H54 (cell line): ENCODE data around the gene RNF223.

ENCODE experiments used
- DNase-seq: peaks from one replicate; pipeline ENCODE4 v3.0.0; 2011; ENCODE audit warnings: low spot score, mixed read lengths; ENCODE audit not compliant: insufficient read length
- FAIRE-seq: peaks from 3 replicates; lab custom pipeline; 2011; peaks lifted over from hg19 to GRCh38; lab: Jason Lieb, UNC
- POLR2A ChIP-seq: IDR thresholded peaks from 2 replicates; pipeline ENCODE4 v1.6.1; 2011; ENCODE audit warnings: low read depth, mild to moderate bottlenecking, low read length

RNF223 gene

DNA sequence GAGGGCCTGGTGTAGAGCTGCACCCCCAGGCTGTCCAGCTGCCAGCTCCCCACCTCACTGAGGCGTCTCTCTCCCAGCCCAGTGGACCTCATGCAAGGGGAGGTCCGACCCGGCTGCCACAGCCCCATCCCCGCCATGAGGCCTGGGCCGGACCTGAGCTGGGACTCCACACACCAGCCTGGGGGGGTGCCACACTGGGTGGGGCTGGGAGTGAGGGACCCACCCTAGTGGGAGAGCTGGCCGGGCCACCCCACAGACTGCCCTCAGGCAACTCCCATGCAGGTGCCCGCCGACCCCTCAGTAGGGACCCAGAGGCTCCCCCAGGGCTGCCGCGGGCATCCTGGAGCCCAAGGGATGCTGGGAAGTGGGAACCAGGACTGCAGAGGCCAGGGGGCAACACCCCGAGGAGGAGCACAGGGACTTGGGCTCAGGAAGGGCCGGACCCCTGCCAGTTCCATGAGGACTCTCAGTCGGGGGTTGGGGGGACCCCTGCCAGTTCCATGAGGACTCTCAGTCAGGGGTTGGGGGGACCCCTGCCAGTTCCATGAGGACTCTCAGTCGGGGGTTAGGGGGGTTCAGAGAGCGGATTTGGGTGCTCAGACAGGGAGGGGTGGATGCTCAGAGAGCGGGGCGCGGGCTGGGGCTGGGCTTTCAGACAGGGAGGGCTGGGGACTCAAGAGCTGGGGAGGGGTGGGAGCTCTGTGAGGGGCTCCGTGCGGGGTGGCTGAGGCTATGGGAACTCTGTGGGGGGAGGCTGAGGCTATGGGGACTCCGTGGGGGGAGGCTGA, 1.2 kb upstream of the RNF223 start:
- TF ChIP-seq POLR2A: no peak
- FAIRE-seq: no peak
- DNase-seq: no peak

DNA sequence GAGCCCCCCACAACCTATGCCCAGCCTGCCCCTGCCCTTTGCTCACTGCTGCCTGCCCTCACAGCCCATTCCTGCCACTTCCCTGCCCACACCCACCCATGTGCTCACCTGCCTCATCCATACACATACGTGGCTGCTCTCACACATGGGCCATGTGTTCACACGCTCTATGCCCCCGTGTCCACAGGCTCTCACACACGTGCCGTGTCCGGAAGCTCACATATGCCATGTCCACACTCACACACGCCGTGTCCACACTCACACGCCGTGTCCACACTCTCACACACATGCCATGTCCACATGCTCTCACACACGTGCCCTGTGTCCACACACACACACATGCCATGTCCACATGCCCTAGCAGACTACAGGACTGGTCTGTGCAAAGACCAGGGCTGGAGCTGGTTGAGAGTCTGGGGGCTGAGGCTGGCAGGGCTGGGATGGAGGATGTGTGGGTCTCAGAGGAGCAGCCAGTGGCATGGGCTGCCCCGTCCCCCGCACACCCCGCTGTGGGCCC, 583 bp upstream of the RNF223 start:
- DNase-seq (no peak), FAIRE-seq (no peak)
- no peak for TF ChIP-seq POLR2A

DNA sequence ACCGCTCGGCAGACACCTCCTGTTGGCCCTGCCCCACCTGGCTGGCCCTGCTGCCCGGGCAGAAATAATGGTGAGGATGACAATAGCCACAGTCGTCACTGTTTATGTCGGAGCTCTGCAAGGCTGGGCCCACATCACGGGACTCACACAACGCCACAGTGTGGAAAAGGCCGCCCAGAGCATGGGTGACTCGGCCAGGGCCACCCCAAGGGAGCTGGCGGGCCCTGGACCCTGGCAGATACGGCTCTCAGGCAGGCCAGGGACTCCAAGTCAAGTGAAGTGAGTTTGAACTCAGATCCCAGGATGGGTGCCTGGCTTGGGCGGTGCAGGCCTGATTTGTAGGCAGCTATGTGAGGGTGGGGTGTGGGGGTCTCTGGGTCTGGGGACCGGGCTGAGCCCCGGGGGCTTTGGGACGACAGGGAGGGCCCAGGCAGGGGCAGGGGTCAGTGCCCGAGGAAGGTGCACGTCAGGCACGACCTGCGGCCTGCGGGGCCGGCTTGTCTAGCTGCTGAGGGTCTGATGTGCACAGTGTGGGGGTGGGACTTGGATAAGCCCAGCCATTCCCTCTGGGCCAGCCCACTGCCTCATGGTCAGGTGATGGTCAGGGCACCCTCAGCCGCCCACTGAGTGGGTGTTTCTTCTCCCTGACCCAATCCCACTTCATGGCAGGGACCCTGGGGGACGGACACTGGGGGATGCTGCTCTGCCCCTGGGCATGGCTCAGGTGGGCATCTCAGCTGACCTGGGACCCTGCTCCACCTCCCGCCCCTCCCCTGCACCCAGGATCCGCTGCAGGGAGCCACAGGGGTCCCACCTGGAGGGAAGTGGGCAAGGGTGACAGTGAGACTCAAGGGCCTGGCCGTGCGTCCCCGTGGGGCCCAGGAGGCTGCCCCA, 1.0 kb downstream of the RNF223 start:
- TF ChIP-seq POLR2A: no peak
- DNase-seq (no peak), FAIRE-seq (no peak)

DNA sequence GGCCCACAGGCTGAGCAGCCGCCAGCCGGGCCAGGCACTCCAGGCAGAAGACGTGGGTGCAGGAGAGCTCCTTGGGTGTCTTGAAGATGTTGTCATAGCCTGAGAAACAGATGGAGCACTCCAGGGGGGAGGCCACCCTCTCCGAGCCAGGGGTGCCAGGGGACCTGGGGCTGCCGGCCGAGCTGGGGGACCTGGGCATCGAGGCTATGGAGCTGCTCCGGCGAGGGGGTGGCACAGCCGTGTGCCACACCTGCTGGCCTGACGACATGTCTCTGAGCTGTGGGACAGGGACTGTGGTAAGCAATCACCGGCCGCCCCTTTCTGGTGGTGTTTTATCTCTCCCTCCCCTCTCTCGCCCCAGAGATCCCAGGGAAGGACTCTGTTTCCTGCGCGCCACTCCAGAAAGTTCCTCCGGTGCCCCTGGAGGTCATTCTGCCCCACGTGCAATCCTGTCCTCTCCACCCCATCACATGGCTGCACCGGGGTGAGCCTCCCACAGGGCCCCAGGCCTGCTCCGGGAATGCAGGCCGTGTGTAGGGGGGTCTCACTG, 1.7 kb downstream of the RNF223 start:
- TF ChIP-seq POLR2A: no peak
- DNase-seq: no peak
- no peak for FAIRE-seq

DNA sequence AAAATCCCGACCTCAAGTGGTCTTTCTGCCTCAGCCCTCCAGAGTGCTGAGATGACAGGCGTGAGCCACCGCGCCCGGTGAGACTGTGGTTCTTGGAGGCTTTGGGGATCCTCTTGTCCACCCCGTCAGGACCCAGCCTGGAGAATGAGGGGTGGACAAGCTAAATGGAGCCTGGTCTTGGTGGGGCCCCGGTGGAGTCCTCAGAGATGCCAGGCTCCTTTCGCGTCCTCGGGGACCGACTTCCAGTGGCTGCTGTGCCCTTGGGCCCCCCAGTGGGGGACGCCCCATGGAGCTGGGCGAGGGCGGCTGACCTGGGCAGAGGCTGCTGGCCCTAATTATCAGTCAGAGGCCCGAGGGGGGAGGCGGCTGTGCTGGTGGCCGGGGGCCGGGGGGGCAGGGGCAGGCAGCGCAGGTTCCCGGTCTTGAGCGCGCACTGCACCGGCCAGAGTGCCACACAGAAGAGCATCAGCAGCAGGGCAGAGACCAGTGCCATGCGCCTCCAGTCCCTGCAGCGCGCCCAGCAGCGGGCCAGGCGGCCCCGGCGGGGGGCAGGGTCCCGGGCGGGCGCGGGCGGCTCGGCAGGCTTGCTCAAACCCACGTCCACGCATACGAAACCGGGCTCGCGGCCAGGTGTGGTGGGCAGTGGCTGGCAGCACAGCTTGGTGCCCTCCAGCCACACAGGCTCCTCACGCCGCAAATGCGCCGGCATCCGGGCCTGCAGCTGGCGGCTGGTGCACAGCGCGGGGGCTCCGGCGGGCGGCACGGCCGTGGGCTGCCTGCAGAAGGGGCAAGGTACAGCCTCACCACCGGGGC, 2.4 kb downstream of the RNF223 start:
- FAIRE-seq (no peak), DNase-seq (no peak)
- no peak for TF ChIP-seq POLR2A

DNA sequence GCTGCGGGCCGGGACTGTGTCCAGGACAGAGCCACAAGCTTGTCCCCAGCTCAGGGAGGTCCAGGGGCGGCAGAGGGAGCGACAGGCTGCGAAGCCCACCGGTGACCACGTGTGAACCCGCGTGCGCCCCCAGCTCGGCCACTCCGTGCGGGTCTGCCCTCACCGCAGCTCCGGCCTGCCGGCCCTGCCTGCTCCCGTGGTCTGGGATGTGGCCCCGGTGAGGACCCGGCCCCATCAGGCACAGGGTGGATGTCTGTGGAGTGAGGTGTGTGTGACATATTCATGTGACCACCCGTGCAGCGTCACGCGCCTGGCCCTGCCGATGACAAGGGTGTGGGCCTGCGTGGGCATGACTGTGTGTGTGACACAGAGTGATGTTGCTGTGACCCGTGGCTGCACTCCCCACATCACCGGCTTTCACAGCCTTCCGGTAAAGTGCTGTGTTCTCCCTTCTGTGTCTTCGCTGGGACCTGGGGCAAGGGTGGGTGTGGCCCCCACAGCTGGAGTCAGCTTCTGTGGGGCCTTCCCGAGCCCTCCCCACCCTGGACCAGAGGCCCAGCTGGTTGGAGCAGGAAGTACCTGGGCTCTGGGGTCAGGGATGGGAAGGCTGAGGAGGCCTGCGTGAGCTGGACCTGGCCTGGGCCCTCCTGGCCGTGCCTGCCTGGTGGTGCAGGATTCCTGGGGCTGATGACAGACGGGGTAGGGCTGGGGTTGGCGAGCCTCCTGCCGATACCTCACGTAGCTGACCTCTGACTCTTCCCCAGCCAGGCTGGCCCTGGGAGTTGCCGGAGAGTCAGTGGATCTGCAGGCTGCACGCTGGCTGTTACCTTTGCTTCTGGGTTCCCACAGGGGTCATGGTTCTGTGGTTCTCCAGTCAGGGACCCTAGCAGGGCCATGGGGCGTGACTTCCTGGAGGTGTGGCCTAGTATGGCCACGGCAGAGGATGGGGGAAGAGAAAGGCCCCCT, 4.1 kb downstream of the RNF223 start:
- DNase-seq: no peak
- no peak for TF ChIP-seq POLR2A
- FAIRE-seq: no peak

DNA sequence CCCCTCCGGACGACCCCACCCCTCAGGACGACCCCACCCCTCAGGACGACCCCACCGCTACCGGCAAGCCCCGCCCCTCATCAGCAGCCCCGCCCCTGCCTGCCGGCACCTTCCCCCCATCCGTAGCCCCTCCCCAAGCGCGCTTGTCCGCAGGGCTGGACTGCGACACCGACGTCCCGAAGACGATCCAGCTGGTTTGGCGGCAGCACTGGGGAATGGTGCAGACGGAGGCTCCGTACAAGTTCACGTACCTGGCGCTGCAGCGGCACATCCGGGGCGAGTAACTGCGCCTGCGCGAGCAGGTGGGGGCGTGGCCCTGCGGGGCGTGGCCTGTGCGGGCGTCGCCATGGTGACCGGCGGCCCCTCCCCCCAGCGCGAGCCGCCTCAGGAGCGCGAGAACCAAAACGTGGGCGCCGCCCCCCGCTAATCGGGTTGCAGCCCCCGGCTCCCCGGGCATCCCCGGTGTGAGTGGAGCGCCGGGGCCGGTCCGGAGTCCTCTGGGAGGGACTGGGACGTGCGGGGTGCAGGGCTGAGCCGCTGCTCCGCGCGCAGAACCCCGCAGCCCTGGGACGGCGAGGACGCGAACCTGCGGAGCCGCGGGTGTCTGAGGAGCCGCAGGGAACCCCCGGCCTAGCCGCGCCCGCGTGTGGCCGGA, 4.9 kb downstream of the RNF223 start:
- DNase-seq (no peak), FAIRE-seq (no peak)
- TF ChIP-seq POLR2A: no peak

DNA sequence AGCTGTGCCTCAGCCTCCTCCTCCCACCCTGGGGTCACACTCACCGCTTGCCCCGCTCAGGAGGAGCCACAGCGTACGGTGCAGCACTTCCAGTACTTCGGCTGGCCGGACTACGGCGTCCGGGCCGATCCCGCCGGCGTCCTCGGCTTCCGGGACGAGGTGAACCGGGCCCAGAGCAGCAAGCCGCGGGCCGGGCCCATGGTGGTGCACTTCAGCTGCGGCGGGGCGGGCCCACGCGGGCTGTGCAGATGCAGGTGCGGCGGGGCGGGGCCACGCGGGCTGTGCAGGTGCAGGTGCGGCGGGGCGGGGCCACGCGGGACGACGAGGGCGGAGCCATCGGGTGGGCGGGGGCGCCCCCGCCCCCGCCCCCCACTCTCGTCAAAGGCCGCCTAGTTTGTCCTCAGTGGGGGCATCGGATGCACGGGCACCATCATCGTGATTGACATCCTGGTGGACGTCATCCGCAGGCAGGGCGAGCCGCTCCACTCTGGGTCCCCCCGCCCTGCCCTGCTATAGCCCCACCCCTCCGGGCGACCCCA, 5.5 kb downstream of the RNF223 start:
- TF ChIP-seq POLR2A: no peak

DNA sequence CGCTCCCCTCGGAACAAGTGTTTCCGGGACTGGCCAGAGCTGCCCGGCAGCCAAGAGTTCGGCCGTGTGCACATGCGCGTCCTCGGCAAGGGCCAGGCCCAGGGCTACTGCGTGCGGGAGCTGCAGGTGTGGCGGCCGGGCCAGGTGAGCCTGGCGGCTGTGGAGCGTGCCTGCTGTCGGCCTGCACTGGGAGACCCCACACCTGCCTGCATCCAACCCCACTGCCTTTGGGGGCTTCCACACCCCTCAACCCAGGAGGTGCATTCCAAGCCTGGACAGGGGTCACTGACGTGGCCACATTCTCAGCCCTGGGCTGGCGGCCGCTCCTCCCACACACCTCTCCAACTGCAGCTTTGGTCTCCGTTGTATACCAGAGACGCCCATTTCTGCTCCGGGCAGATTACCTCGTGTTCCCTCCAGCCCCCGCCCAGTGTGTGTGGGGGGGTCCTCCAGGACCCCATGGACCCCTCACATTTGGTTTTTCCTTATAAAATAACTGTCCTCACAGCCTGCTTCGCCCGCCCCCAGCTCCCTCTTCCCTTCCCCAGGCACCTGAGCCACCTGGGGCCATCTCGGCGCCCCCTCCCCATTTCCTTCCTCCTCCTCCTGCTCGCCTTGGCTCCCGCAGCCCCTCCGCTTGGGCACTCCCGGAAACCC, 6.1 kb downstream of the RNF223 start:
- no peak for FAIRE-seq
- no peak for DNase-seq
- TF ChIP-seq POLR2A: no peak

More for the DNA sequence above, 5.5 kb downstream of the RNF223 start:
- FAIRE-seq (no peak), DNase-seq (no peak)

DNA sequence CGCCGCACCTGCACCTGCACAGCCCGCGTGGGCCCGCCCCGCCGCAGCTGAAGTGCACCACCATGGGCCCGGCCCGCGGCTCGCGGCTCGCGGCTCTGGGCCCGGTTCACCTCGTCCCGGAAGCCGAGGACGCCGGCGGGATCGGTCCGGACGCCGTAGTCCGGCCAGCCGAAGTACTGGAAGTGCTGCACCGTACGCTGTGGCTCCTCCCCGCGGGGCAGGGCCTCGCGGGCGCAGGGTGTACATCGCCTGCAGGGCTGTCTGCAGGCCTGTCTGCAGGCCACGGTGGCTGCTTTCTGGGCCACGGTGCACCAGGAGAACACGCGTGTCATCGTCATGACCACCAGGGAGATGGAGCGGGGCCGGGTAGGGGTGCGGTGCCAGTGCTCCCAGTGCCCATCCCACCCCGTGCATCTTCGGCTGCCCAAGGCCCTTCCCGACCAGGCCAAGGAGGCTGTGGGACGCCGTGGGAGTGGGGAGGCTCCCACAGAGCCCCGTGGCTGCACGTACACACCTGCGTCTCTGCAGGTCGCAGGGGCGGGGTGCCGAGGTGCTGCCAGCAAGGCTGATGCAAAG, 6.7 kb downstream of the RNF223 start:
- DNase-seq: no peak
- no peak for TF ChIP-seq POLR2A
- no peak for FAIRE-seq
